ENCODE results near the gene DCBLD2. TPM values are rescaled to one million over a fixed set of nuclear protein-coding genes. Genes with fewer than 3 reads are reported as not detected.

DCBLD2 gene
- total RNA-seq, 1 experiment from 2014 or later: 178 TPM

GRCh38 chr3:98856724-98857123 is 44.8 kb downstream of the DCBLD2 start:
- Mint-ChIP-seq H3K27ac (ENCODE audit: unreplicated experiment) (no peak overlapping the region), H3K36me3 (ENCODE audit: insufficient read depth, unreplicated experiment) (peaks cover 46% of the 10 kb centered on the region), H3K4me1 (ENCODE audit: low read depth, unreplicated experiment) (peaks cover 14% of the 10 kb centered on the region), H3K4me3 (ENCODE audit: low read depth, unreplicated experiment) (no peak overlapping the region), H3K9me3 (ENCODE audit: low read depth, unreplicated experiment) (peaks cover 6% of the 10 kb centered on the region), H3K27me3 (ENCODE audit: unreplicated experiment) (no peaks in the 10 kb centered on the region)
- CTCF ChIA-PET: interaction anchor here (0.7 kb wide), 1 partner anchor 93 kb away, joined by 3 read pairs; no protein-coding TSS in a partner anchor
- intact Hi-C loops (cut with micrococcal nuclease; ENCODE audit: unreplicated experiment): no loop called here
- TF ChIP-seq CTCF (IDR thresholded peaks at IDR 0.05; ENCODE audit: unreplicated experiment): no peak
- DNase-seq: no peak
- BruUV-seq (replicated peaks): no TSS peak

GRCh38 chr3:98855806-98856400 is 45.6 kb downstream of the DCBLD2 start:
- Mint-ChIP-seq H3K4me1 (ENCODE audit: low read depth, unreplicated experiment) (peaks cover 20% of the 10 kb centered on the region), H3K9me3 (ENCODE audit: low read depth, unreplicated experiment) (peaks cover 6% of the 10 kb centered on the region), H3K27ac (ENCODE audit: unreplicated experiment) (no peak overlapping the region), H3K4me3 (ENCODE audit: low read depth, unreplicated experiment) (no peak overlapping the region), H3K27me3 (ENCODE audit: unreplicated experiment) (no peaks in the 10 kb centered on the region), H3K36me3 (ENCODE audit: insufficient read depth, unreplicated experiment) (peaks cover 43% of the 10 kb centered on the region)
- DNase-seq: no peak
- intact Hi-C loops (cut with micrococcal nuclease; ENCODE audit: unreplicated experiment): no loop called here
- no peak for TF ChIP-seq CTCF (IDR thresholded peaks at IDR 0.05; ENCODE audit: unreplicated experiment)
- BruUV-seq (replicated peaks): no TSS peak
- CTCF ChIA-PET: interaction anchor here (0.7 kb wide), 1 partner anchor 92 kb away, joined by 3 read pairs; no protein-coding TSS in a partner anchor

- H3K27me3 Mint-ChIP-seq (ENCODE audit: unreplicated experiment): no peaks in the 10 kb centered on the region
- no peak for TF ChIP-seq CTCF (IDR thresholded peaks at IDR 0.05; ENCODE audit: unreplicated experiment)
- H3K36me3 Mint-ChIP-seq (ENCODE audit: insufficient read depth, unreplicated experiment): peaks cover 39% of the 10 kb centered on the region
- CTCF ChIA-PET: no interaction called here
- BruUV-seq (replicated peaks): no TSS peak
- intact Hi-C loops (cut with micrococcal nuclease; ENCODE audit: unreplicated experiment): no loop called here
- H3K4me3 Mint-ChIP-seq (ENCODE audit: low read depth, unreplicated experiment): no peak overlapping the region
- H3K9me3 Mint-ChIP-seq (ENCODE audit: low read depth, unreplicated experiment): no peaks in the 10 kb centered on the region
- peaks cover 22% of the 10 kb centered on the region for H3K4me1 Mint-ChIP-seq (ENCODE audit: low read depth, unreplicated experiment)
- H3K27ac Mint-ChIP-seq (ENCODE audit: unreplicated experiment): no peak overlapping the region
- no peak for DNase-seq
Observed at GRCh38 chr3:98848108-98848507, 53.4 kb downstream of the DCBLD2 start.

- Mint-ChIP-seq H3K4me3 (ENCODE audit: low read depth, unreplicated experiment) (no peak overlapping the region), H3K27me3 (ENCODE audit: unreplicated experiment) (no peaks in the 10 kb centered on the region), H3K9me3 (ENCODE audit: low read depth, unreplicated experiment) (no peaks in the 10 kb centered on the region), H3K36me3 (ENCODE audit: insufficient read depth, unreplicated experiment) (peaks cover 32% of the 10 kb centered on the region), H3K27ac (ENCODE audit: unreplicated experiment) (peak overlapping the region; percentile 13), H3K4me1 (ENCODE audit: low read depth, unreplicated experiment) (peaks cover 17% of the 10 kb centered on the region)
- no peak for TF ChIP-seq CTCF (IDR thresholded peaks at IDR 0.05; ENCODE audit: unreplicated experiment)
- intact Hi-C loops (cut with micrococcal nuclease; ENCODE audit: unreplicated experiment): no loop called here
- no peak for DNase-seq
- BruUV-seq (replicated peaks): no TSS peak
- CTCF ChIA-PET: no interaction called here
Observed at GRCh38 chr3:98846101-98846500, 55.4 kb downstream of the DCBLD2 start.

All from Calu3 (cell line).